ENCODE results near the gene LRFN4. TPM values are rescaled to one million over a fixed set of nuclear protein-coding genes. Genes with fewer than 3 reads are reported as not detected.

LRFN4 gene
- total and polyA plus RNA-seq, 2 of the 8 experiments (the other 6 are each of a cell fraction or from before 2014, with no cell fraction given) = 49.8 to 64.3 TPM

DNA sequence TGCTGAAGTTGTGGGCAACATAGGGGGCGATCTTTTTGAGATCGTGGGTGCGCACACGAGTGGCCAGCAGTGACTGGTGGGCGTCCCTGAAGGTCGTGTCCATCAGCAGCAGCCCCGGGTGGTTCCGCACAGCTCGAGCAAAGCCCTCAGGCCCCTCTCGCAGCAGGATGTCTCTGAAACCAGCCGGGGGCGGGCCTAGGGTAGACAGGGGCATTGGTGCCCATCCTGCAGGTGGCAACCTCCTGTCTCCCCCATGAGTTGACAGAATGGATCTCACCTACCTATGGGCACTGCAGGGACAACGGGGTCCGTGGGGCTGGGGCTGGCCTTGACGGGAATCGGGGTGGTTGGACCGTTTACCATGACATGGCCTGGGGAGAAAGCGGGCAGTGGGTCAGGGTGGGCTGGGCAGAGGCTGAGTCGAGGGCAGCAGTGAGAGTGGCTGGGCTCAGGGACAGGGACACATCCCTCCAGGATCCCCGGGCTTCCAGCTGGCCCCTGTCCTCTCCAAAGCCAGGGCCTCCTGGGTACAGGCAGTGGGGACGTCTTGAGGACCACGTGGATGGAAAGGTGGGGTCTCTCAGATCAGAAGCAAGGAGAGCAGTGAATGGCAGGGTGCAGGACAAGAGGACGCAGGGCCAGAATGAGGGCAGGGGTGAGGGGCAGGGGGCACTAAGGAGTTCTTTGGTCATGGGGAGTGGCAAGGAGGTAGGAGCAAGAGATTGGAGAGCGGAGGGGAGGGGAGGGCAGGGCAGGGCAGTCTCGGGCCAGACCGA, 4.2 kb upstream of the LRFN4 start (continued):
- TF ChIP-seq KDM4A (IDR thresholded peaks at IDR 0.05; ENCODE audit: low read depth, low read length, severe bottlenecking) (no peak), SIN3A (conservative IDR thresholded peaks at IDR 0.05 in 1 of 2, IDR thresholded peaks at IDR 0.05 in 1 of 2; ENCODE audit: low read depth in 1 of 2, low read length in 2 of 2) (no peak), RXRA (IDR thresholded peaks at IDR 0.05; ENCODE audit: insufficient read depth, low read depth, low read length) (no peak), HDAC2 (IDR thresholded peaks at IDR 0.05; ENCODE audit: borderline replicate concordance in 1 of 2, low read depth in 2 of 2, low read length in 2 of 2) (no peak), SP1 (IDR thresholded peaks at IDR 0.05; ENCODE audit: low read depth, low read length) (no peak), GABPA (IDR thresholded peaks at IDR 0.05; ENCODE audit: borderline replicate concordance, insufficient read depth, low read length) (no peak)
- TF ChIP-seq, protein P1, sequence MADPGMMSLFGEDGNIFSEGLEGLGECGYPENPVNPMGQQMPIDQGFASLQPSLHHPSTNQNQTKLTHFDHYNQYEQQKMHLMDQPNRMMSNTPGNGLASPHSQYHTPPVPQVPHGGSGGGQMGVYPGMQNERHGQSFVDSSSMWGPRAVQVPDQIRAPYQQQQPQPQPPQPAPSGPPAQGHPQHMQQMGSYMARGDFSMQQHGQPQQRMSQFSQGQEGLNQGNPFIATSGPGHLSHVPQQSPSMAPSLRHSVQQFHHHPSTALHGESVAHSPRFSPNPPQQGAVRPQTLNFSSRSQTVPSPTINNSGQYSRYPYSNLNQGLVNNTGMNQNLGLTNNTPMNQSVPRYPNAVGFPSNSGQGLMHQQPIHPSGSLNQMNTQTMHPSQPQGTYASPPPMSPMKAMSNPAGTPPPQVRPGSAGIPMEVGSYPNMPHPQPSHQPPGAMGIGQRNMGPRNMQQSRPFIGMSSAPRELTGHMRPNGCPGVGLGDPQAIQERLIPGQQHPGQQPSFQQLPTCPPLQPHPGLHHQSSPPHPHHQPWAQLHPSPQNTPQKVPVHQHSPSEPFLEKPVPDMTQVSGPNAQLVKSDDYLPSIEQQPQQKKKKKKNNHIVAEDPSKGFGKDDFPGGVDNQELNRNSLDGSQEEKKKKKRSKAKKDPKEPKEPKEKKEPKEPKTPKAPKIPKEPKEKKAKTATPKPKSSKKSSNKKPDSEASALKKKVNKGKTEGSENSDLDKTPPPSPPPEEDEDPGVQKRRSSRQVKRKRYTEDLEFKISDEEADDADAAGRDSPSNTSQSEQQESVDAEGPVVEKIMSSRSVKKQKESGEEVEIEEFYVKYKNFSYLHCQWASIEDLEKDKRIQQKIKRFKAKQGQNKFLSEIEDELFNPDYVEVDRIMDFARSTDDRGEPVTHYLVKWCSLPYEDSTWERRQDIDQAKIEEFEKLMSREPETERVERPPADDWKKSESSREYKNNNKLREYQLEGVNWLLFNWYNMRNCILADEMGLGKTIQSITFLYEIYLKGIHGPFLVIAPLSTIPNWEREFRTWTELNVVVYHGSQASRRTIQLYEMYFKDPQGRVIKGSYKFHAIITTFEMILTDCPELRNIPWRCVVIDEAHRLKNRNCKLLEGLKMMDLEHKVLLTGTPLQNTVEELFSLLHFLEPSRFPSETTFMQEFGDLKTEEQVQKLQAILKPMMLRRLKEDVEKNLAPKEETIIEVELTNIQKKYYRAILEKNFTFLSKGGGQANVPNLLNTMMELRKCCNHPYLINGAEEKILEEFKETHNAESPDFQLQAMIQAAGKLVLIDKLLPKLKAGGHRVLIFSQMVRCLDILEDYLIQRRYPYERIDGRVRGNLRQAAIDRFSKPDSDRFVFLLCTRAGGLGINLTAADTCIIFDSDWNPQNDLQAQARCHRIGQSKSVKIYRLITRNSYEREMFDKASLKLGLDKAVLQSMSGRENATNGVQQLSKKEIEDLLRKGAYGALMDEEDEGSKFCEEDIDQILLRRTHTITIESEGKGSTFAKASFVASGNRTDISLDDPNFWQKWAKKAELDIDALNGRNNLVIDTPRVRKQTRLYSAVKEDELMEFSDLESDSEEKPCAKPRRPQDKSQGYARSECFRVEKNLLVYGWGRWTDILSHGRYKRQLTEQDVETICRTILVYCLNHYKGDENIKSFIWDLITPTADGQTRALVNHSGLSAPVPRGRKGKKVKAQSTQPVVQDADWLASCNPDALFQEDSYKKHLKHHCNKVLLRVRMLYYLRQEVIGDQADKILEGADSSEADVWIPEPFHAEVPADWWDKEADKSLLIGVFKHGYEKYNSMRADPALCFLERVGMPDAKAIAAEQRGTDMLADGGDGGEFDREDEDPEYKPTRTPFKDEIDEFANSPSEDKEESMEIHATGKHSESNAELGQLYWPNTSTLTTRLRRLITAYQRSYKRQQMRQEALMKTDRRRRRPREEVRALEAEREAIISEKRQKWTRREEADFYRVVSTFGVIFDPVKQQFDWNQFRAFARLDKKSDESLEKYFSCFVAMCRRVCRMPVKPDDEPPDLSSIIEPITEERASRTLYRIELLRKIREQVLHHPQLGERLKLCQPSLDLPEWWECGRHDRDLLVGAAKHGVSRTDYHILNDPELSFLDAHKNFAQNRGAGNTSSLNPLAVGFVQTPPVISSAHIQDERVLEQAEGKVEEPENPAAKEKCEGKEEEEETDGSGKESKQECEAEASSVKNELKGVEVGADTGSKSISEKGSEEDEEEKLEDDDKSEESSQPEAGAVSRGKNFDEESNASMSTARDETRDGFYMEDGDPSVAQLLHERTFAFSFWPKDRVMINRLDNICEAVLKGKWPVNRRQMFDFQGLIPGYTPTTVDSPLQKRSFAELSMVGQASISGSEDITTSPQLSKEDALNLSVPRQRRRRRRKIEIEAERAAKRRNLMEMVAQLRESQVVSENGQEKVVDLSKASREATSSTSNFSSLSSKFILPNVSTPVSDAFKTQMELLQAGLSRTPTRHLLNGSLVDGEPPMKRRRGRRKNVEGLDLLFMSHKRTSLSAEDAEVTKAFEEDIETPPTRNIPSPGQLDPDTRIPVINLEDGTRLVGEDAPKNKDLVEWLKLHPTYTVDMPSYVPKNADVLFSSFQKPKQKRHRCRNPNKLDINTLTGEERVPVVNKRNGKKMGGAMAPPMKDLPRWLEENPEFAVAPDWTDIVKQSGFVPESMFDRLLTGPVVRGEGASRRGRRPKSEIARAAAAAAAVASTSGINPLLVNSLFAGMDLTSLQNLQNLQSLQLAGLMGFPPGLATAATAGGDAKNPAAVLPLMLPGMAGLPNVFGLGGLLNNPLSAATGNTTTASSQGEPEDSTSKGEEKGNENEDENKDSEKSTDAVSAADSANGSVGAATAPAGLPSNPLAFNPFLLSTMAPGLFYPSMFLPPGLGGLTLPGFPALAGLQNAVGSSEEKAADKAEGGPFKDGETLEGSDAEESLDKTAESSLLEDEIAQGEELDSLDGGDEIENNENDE (IDR thresholded peaks at IDR 0.05; ENCODE audit: insufficient replicate concordance, low read length) = no peak
- TF ChIP-seq, protein P2, sequence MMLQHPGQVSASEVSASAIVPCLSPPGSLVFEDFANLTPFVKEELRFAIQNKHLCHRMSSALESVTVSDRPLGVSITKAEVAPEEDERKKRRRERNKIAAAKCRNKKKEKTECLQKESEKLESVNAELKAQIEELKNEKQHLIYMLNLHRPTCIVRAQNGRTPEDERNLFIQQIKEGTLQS (IDR thresholded peaks at IDR 0.05; ENCODE audit: insufficient read depth, low read depth, low read length) = no peak

Data from H1 (cell line).